GM19468 (cell line): ENCODE measurements around the gene AHDC1.
A peak's percentile ranks its signal among the peaks of the same experiment; 100 is the strongest.
"Not testable (repeated sequence)": the region's sequence is repeated elsewhere in the genome, so short reads cannot be mapped to it uniquely, and the experiment has no call there.

Experiments used
- ATAC-seq: cut with Tn5 transposase; IDR thresholded peaks from one replicate; pipeline ENCODE4 v1.9.1; 2021; ENCODE audit warnings: mild to moderate bottlenecking, moderate library complexity, moderate number of reproducible peaks; ENCODE audit not compliant: unreplicated experiment; ENCODE audit errors: extremely low read depth

The AHDC1 gene

DNA sequence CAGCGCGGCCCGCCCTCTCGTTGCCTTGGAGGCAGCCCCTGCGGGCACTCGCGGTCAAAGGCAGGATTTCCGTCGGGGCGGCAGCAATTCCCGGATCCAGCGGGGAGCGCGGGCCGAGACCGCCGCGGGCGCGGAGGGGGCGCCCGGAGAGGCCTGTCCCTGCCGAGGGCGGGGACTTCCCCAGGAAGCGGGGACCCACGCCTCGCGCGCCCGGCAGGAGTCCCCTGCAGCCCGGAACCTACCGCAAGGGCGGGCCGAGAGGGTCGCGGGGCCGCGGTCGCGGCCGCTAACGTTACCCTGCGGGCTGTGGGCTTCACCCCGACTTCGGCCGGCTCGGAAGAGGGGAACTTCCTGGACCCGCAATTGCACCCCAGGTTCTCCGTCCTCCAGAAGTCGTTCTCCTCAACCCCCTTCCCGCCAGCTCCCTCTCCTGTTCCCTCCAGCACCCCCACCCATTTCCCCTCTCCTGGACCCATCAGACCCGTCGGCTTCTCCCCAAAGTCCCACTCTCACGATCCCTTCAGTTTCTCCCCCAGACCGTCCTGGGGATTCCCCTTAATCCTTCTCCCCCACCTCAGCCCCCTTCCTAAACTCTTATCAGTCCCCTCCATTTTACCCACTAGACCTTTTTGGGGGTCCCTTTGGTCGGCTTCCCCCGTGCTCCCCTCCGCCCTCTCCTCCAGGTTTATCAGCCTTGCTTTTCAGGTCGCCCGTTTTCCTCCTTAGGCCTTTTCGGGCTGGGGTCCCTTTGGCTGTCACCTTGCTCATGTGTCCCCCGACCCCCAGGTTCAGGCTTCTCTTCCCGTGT is 30.4 kb upstream of the AHDC1 start:
- no peak for ATAC-seq

GRCh38 chr1:27633640-27634176 is 29.8 kb upstream of the AHDC1 start:
- no peak for ATAC-seq

- ATAC-seq: no peak
Measured at GRCh38 chr1:27633298-27633610, 29.3 kb upstream of the AHDC1 start.

- peak; percentile 23 for ATAC-seq
Measured at GRCh38 chr1:27632387-27633297, 28.7 kb upstream of the AHDC1 start.

DNA sequence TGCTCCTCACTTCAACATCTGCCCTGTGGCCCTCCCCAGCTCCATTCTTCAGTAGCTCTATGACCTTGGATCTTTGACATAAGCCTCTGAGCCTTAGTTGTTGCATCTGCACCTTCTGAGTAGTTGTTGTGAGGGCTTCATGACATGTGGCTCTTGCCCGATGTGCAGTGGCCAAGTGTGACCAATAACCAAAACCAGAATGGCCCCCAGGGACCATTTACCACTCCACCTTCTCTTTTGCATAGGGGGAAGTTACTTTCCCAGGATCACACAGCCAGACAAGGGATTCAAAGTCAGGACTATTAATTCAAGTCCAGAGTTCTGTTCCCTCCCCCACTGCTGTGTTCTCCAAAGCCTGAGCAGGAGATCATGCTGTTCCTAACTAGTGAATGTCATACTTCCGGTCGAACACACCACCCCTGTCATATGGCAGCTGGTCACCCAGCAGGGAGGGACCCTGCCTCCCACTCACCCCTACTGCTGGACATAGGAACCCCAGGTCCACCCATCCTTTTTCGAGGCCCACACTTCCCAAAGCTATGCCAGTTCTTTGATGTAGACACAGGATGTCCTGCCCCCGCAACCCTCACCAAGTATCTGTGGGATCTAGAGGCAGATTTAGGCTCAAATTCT is 27.0 kb upstream of the AHDC1 start:
- ATAC-seq: no peak

DNA sequence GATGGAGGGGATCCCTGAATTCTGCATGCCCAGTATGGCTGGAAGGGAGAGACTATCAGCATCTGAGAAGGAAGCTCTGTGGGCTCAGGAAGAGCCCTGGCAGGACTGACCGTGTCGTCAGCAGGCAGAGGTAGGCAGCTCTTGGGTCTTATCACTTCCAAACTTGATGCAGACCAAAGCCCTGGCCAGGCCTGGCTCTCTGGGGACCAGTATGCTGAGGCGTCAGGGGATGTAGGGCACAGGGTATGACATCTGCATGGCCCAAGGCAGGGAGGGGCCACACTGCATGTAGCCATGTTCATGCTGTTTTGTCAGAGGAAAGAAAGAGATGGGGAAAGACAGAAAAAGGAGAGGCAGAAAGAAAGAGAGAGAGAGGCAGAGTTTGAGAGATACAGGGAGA is 24.8 kb upstream of the AHDC1 start:
- no peak for ATAC-seq

GRCh38 chr1:27627733-27628132 is 23.8 kb upstream of the AHDC1 start:
- ATAC-seq: not testable (repeated sequence)

- ATAC-seq: no peak
Measured at GRCh38 chr1:27627061-27627460, 23.1 kb upstream of the AHDC1 start.

- ATAC-seq: no peak
Measured at GRCh38 chr1:27626031-27626935, 22.3 kb upstream of the AHDC1 start.

- ATAC-seq: no peak
Measured at GRCh38 chr1:27624467-27625178, 20.7 kb upstream of the AHDC1 start.

GRCh38 chr1:27623327-27624212 is 19.6 kb upstream of the AHDC1 start:
- ATAC-seq: no peak

DNA sequence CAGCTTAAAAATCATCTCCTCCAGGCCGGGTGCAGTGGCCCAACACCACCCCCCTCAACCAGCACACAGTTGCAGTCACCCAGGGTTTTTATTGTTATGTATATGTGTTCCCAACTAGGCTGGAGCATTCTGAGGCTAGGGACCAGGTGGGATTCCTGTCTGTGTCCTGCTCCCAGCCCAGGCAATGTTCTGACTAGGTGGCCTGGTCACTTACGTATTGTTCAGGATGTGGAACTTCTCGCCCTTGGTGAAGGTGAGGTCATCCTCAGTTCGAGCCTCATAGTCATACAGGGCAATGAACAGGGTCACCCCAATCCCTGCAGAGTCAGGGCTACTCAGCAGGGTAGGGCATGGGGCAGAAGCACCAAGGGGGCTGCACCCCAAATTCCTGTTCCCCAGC is 18.9 kb upstream of the AHDC1 start:
- no peak for ATAC-seq

DNA sequence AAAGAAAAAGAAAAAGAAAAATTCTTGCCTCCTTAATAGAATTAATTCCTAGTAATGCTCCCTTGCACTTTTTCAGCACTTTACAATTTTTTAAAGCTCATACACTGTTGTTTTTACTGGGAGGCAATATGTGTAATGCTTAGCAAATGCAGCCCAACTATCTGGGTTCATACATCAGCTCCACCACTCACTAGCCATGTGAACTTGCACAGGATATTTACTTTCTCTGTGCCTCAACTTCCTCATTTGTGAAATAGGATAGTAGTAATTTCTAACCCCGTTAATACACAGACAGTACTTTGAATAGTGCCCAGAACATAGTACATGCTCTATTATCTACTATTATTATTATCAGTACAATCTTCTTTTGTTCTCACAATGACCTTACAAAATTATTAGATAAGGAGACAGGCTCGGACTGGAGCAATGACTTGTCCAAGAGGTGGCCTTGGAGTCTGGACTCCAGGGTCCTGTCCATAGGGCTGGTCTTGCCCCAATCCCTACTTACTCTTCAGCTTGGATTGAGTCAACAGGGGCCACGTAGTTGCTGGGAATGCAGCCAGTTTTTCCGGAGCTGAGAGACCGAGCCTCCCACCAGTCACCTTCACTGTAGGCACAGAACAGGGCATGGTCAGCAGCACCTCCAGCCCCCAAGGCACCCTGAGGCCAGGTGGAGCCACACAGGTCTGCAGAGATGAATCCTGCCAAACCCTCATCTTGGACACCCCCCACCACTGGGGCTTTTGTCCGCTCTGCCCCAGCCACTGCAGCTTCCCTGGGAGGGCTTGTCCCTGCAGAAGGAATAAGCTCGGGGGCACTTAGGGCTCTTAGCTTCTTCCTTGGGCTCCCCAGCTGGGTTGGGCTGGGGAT is 17.3 kb upstream of the AHDC1 start:
- no peak for ATAC-seq

DNA sequence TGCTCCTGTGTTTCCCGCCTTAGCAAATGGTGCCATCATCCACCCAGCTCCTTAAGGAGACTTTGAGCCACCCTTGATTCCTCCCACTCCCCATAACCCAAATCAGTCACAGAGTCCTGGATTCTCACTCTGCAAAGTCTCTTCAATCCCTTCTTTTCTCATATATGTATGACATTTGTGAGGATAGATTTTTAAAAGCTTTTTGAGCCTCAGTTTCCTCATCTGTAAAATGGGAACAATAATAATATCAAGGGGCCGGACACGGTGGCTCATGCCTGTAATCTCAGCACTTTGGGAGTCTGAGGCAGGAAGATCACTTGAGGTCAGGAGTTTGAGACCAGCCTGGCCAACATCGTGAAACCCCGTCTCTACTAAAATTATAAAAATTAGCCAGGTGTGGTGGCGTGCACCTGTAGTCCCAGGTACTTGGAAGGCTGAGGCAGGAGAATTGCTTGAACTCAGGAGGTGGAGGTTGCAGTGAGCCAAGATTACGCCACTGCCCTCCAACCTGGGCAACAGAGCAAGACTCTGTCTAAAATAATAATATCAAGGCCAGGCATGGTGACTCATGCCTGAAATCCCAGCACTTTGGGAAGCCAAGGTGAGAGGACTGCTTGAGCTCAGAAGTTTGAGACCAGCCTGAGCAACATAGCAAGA is 16.0 kb upstream of the AHDC1 start:
- ATAC-seq: not testable (repeated sequence)

DNA sequence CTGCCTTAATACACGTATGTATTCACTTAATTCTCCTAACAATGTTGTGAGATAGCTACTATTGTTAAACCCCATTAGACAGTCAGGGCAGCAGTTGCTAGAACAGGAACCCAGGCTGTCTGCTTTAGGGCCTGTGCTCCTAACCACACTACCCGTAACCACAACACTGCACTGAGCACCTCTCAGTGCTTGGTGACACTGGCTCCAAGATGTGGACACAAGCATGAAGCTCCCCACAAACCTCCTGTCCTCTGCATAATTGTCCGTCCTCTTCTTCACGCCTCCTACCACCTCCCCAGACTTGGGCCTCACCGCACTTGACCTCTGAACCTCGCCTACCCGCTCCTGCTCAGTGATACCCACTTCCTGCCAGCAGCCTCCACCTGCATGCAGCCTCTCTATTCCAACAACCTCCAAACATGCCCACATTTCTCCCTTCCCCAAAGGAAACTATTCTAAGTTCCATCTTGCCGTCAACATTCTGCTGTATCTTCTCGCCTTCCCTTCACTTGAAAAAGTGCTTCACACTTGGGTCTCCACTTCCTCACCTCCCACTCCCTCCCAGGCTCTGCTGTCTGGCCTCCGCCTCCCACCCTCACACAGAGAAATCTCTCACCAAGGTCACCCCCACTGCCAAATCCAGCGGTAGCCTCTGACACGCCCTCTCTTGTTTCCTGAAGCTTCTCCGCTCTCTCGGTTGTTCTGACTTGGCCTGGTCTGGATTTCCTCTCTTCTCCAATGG is 14.6 kb upstream of the AHDC1 start:
- no peak for ATAC-seq

DNA sequence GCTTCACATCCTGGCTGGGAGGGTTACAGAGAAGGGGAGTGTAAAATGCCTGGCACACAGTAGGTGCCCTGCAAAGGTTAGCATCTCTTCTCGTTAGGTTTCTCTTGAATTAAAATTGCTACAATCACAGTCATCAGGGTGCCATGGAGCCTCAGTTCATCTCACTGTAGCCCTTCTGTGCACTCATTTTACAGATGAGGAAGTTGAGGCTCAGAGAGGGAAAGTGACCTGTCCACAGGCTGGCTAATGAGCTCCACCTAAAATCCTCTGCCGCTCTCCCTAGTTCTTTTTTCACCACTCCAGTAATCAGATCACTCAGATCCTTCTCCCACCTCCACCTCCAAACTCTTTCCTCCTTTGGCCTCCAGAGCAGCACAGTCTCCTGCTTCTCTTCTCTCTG is 13.5 kb upstream of the AHDC1 start:
- no peak for ATAC-seq
